ENCODE results near the gene ATP5MG. TPM values are rescaled to one million over a fixed set of nuclear protein-coding genes. Genes with fewer than 3 reads are reported as not detected.

The ATP5MG gene
- polyA plus RNA-seq, 1 donor (not counting 4 experiments of a cell fraction or from before 2014, with no cell fraction given), result 463 TPM

DNA sequence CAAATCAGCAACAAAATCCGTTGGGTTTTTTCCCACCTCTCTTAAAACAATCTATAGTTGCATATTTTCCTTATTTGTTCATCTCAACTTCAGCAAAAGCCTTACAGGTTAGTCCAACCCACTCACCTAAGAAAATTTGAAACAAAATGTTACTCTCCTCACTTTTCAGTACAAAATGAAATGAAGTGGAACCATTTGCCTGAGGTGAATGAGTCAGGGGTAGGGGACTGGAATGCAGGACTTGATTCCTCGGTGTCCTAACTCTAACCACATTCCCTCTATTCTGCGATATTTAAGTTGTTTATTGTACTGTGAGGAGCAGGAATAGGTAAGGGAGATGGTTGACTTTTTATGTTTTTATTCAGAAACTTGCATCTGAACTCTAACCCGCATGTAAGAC is 16.4 kb downstream of the ATP5MG start:
- H3K9ac ChIP-seq (ENCODE audit: control insufficient read depth, extremely low read depth, insufficient read depth, low read length), result no peak overlapping the region
- peaks cover 3% of the 10 kb centered on the region for H3K9me1 ChIP-seq (ENCODE audit: control insufficient read depth, extremely low read depth, insufficient read depth, low read length)
- H3K27ac ChIP-seq (ENCODE audit: control insufficient read depth, insufficient read depth, low read length), result no peak overlapping the region
- H3K27me3 ChIP-seq (ENCODE audit: control insufficient read depth, extremely low read depth, insufficient read depth, low read length), result no peaks in the 10 kb centered on the region
- dilution Hi-C loops (cut with MboI; ENCODE audit: extremely low pct_ligation_motif_present, low sequenced_read_pairs), result no loop called here
- no peaks in the 10 kb centered on the region for H3K36me3 ChIP-seq (ENCODE audit: control insufficient read depth in 2 of 2, extremely low read depth in 1 of 2, insufficient read depth in 2 of 2, low read length in 2 of 2)
- H4K20me1 ChIP-seq (ENCODE audit: control insufficient read depth, extremely low read depth, insufficient read depth, low read length), result no peaks in the 10 kb centered on the region
- no peak for FAIRE-seq
- H3K4me2 ChIP-seq (ENCODE audit: control insufficient read depth, extremely low read depth, insufficient read depth, low read depth, low read length), result peak overlapping the region; percentile 1
- H3K4me1 ChIP-seq (ENCODE audit: control insufficient read depth, extremely low read depth, insufficient read depth, low read length), result peaks cover 20% of the 10 kb centered on the region
- TF ChIP-seq EZH2 (IDR thresholded peaks at IDR 0.05; ENCODE audit: low read length), result no peak
- TF ChIP-seq, protein P1, sequence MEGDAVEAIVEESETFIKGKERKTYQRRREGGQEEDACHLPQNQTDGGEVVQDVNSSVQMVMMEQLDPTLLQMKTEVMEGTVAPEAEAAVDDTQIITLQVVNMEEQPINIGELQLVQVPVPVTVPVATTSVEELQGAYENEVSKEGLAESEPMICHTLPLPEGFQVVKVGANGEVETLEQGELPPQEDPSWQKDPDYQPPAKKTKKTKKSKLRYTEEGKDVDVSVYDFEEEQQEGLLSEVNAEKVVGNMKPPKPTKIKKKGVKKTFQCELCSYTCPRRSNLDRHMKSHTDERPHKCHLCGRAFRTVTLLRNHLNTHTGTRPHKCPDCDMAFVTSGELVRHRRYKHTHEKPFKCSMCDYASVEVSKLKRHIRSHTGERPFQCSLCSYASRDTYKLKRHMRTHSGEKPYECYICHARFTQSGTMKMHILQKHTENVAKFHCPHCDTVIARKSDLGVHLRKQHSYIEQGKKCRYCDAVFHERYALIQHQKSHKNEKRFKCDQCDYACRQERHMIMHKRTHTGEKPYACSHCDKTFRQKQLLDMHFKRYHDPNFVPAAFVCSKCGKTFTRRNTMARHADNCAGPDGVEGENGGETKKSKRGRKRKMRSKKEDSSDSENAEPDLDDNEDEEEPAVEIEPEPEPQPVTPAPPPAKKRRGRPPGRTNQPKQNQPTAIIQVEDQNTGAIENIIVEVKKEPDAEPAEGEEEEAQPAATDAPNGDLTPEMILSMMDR (optimal IDR thresholded peaks at IDR 0.05 in 1 of 3, IDR thresholded peaks at IDR 0.05 in 1 of 3, conservative IDR thresholded peaks at IDR 0.05 in 1 of 3; ENCODE audit: extremely low read depth in 1 of 3, insufficient read depth in 2 of 3, low read length in 3 of 3), result no peak
- no peak overlapping the region for H3K4me3 ChIP-seq (ENCODE audit: control insufficient read depth in 2 of 3, extremely low read depth in 1 of 3, insufficient read depth in 2 of 3, low read depth in 1 of 3, low read length in 3 of 3)
- DNase-seq (ENCODE audit: low read depth, low spot score), result no peak
- H2AFZ ChIP-seq (ENCODE audit: control insufficient read depth, low read length), result no peak overlapping the region
- no peaks in the 10 kb centered on the region for H3K9me3 ChIP-seq (ENCODE audit: control insufficient read depth, low read depth, low read length)
- no peaks in the 10 kb centered on the region for H3K79me2 ChIP-seq (ENCODE audit: control insufficient read depth, insufficient read depth, low read length)

DNA sequence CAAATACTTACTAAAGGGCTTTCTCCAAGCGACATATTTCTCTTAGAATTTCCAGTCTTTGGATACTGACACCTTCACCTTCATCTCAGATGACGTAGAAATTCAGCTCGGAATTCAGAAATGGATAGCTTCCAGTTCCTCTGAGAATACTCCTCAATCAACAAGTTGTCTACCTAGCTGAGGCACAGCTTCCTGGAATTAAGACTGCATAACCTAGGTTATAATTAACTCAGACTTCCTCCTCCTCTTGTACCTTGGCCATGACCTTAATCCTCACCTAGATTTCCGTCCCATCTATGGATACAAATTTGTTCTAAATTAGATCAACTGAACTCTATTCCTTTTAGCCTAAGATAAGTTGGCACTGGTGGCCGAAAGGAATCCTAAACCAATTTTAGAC is 17.4 kb downstream of the ATP5MG start:
- DNase-seq (ENCODE audit: low read depth, low spot score), result no peak
- no peak overlapping the region for H3K4me3 ChIP-seq (ENCODE audit: control insufficient read depth in 2 of 3, extremely low read depth in 1 of 3, insufficient read depth in 2 of 3, low read depth in 1 of 3, low read length in 3 of 3)
- H3K27me3 ChIP-seq (ENCODE audit: control insufficient read depth, extremely low read depth, insufficient read depth, low read length), result no peaks in the 10 kb centered on the region
- TF ChIP-seq EZH2 (IDR thresholded peaks at IDR 0.05; ENCODE audit: low read length), result no peak
- TF ChIP-seq, protein P1 (optimal IDR thresholded peaks at IDR 0.05 in 1 of 3, IDR thresholded peaks at IDR 0.05 in 1 of 3, conservative IDR thresholded peaks at IDR 0.05 in 1 of 3; ENCODE audit: extremely low read depth in 1 of 3, insufficient read depth in 2 of 3, low read length in 3 of 3), result no peak
- dilution Hi-C loops (cut with MboI; ENCODE audit: extremely low pct_ligation_motif_present, low sequenced_read_pairs), result no loop called here
- H3K4me1 ChIP-seq (ENCODE audit: control insufficient read depth, extremely low read depth, insufficient read depth, low read length), result peaks cover 20% of the 10 kb centered on the region
- H2AFZ ChIP-seq (ENCODE audit: control insufficient read depth, low read length), result no peak overlapping the region
- H3K79me2 ChIP-seq (ENCODE audit: control insufficient read depth, insufficient read depth, low read length), result no peaks in the 10 kb centered on the region
- peaks cover 3% of the 10 kb centered on the region for H3K9me1 ChIP-seq (ENCODE audit: control insufficient read depth, extremely low read depth, insufficient read depth, low read length)
- H3K4me2 ChIP-seq (ENCODE audit: control insufficient read depth, extremely low read depth, insufficient read depth, low read depth, low read length), result no peak overlapping the region
- H3K27ac ChIP-seq (ENCODE audit: control insufficient read depth, insufficient read depth, low read length), result no peak overlapping the region
- H4K20me1 ChIP-seq (ENCODE audit: control insufficient read depth, extremely low read depth, insufficient read depth, low read length), result no peaks in the 10 kb centered on the region
- H3K9me3 ChIP-seq (ENCODE audit: control insufficient read depth, low read depth, low read length), result no peaks in the 10 kb centered on the region
- FAIRE-seq, result no peak
- H3K36me3 ChIP-seq (ENCODE audit: control insufficient read depth in 2 of 2, extremely low read depth in 1 of 2, insufficient read depth in 2 of 2, low read length in 2 of 2), result no peaks in the 10 kb centered on the region
- no peak overlapping the region for H3K9ac ChIP-seq (ENCODE audit: control insufficient read depth, extremely low read depth, insufficient read depth, low read length)
